Left renal pelvis (tissue), 4 donors: ENCODE data around the gene S100A13. TPM values are rescaled to one million over a fixed set of nuclear protein-coding genes. Genes with fewer than 3 reads are reported as not detected.
"Not testable (repeated sequence)": the region's sequence is repeated elsewhere in the genome, so short reads cannot be mapped to it uniquely, and the experiment has no call there.

Experiments
- DNase-seq, 4 donors: peaks; one replicate each; pipeline ENCODE4 v3.0.0-alpha.2; 2013; ENCODE audit warnings: low read depth in 4 of 4, low spot score in 3 of 4
- polyA plus RNA-seq, 4 donors: library from polyadenylated mRNA; unstranded; fragments of 120-200 nt; gene quantifications; one replicate each; pipeline ENCODE4 v1.2.1, GENCODE V29; 2013; ENCODE audit not compliant: insufficient read length in 4 of 4

S100A13 gene
- polyA plus RNA-seq, 4 donors: 121 to 152 (median 151) TPM

DNA sequence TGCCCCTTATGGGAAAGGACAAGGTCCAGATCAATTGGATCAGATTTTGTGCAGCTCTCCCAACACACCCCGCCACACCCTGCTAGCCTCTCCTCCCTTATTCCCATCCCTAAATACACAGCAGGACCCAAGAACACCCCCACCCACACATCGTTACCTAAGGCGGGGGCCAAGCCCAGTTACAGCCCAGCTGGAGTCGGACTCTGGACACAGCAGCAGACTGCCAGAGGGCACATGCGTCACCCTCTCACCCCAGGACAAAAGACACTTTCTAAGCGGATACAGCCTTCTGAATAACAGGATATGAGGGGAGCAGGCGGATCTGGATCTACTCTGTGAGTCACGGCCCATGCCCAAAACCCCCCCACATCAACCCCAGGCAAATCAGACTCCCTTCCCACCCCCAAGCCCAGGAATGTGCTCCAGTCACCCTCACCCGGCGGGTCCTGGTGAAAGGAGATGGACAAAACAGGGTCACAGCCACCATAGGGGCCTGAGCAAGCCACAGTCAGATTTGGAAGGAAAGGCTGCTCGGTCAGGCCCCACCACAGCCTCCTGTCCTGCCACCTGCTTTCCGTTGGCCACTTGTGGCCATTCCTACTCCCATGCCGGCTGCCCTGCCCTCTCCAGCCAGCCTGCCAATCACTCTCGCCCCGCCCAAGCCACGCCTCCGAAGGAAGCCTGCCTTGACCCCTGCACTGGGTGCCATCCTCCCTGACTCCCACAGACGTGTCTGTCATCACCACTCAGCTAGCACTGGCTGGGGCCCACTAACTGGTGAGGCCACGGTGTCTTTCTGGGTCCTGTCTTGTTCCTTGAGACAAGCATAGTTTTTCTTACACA is 18.3 kb downstream of the S100A13 start:
- DNase-seq: no peak

DNA sequence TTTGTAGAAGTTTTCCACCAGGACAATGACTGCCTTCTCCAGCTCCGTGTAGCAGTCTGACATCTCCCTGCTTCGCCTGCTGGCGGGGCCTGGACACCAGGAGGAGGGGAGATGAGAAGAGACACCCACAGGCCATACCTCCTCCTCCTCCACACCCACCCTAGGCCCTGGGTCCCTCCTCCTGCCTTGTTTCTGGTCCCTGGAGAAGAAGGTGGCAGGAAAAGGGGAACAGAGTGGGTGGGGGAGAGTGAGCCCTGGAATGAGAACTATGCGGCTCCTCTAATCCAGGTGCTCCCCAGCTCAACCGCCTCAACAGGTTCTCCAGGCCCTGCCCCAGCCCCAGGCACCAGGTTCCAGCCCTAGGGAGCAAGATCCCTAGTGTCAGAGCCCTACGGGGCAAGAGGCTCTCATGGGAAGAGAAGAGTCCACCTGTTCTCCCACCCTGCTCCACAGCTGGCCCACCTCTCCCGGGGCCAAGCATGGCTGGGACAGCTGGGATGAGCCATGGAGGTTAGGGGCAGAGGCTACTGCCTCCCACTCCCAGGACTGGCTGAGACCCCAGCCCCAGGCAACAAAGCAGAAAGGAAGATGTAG is 19.1 kb downstream of the S100A13 start:
- DNase-seq: no peak

- no peak for DNase-seq
Observed at GRCh38 chr1:153607381-153607780, 19.9 kb downstream of the S100A13 start.

DNA sequence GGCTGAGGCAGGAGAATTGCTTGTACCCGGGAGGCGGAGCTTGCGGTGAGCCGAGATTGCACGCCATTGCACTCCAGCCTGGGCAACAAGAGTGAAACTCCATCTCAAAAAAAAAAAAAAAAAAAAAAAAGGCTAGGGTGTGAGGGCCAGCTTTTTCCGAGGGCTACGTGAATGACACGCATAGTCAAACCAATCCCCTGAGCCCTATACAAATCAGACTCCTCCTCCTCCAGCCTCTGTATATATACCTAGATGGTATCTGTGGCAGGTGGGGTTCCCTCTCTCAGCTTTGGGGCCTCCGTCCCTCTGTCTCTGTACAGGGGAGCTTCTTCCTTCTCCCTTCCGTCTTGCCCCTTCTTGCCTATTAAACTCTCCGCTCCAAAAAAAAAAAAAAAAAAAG is 21.1 kb downstream of the S100A13 start:
- no peak for DNase-seq

DNA sequence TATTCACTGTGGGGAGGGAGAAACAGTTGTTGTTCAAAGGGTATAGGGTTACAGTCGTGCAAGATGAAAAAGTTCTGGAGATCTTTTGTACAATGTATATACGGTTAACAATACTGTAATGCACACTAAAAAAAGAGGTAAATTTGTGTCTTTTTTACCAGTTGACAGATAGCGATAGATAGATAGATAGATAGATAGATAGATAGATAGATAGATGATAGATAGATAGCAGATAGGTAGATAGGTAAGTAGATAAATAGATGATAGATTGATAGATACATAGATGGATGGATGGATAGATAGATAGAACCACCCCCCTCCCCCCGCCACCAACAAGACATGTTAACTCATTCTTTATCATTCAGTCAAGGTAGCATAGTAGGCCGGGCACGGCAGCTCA is 24.6 kb downstream of the S100A13 start:
- no peak for DNase-seq

DNA sequence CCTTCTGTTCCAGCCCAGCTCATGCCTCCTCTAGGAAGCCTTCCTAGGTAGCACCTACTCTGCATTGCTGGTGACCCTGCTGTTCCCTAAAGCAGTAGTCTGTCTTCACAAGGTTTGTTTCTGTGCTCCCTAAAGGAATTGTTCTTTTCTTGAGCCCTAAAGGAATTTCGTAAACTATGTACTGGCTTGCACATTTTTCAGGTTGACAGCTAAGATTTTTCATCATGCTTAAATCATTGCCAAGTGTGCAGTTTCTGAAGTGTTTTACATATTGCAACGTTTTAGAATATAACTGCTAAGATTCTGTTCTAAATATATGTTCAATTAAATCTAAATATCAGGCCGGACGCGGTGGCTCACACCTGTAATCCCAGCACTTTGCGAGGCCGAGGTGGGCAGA is 27.5 kb downstream of the S100A13 start:
- no peak for DNase-seq

DNA sequence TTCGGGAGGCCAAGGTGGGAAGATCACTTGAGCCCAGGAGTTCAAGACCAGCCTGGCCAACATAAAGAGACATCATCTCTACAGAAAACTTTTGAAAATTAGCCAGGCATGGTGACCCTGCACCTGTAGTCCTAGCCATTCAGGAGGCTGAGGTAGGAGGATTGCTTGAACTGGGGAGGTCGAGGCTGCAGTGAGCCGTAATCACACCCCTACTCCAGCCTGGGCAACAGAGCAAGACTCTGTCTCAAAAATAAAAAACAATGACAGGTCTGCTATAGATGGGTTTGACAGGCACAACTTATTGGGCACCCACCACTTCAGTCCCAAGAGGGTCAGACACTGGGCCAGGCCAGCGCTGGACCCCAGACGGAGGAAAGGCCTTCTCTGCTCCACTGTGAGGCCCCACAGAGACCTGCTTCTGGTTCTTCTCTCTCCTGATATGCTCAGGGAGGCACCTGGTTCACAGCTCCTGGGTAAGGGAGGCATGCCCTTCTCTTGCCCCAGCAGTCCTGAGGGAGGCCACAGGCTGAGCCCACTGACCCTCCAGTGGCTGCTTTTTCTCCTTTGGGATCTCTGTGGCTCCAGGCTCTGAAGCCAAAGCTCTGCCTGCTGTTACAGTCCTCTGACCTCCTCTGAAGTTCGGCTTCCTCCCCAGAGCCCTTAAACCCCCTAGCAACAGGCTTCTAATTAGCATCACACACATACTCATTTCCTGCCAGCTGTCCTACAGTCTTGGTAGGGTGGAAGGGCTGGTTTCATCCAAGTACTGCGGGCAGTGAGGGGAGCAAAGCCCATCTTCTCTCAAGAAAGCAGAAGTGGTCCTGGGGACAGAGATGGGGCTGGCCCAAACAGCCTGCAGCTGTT is 28.8 kb downstream of the S100A13 start:
- DNase-seq: no peak

DNA sequence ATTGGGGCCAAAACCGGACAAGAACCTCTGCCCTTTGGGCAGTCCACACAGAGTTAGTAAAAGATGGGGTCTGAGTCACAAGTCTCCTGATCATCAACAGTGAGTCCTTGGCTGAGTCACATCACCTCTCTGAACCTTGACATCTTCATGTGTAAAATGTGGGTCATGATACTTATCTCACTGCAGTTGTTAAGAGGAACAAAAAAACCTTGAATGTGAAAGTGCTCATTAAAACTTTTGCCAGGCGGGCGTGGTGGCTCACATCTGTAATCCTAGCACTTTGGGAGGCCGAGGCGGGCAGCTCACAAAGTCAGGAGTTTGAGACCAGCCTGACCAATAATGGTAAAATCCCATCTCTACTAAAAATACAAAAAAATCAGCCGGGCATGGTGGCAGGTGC is 30.1 kb downstream of the S100A13 start:
- no peak for DNase-seq

DNA sequence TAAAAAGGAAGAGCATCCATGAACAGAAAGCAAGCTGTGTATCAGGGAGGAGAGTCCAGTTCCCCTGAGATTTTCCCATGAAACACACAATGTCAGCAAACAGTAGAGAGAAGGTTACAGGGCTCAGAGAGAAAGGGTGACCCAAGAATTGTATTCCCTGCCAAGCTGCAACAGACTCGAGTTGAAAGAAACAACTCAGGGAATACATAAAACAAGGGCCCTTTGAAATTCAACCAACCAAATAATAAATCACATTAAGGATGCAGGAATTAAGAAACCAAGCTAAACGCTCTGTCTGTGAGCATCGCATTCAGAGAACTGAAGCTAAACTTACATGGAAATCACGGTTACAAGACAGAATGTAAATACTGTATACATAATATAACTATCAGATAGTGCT is 34.6 kb downstream of the S100A13 start:
- DNase-seq: no peak

GRCh38 chr1:153588482-153588881 is 38.8 kb downstream of the S100A13 start:
- no peak for DNase-seq

GRCh38 chr1:153588033-153588432 is 39.3 kb downstream of the S100A13 start:
- not testable (repeated sequence) for DNase-seq

DNA sequence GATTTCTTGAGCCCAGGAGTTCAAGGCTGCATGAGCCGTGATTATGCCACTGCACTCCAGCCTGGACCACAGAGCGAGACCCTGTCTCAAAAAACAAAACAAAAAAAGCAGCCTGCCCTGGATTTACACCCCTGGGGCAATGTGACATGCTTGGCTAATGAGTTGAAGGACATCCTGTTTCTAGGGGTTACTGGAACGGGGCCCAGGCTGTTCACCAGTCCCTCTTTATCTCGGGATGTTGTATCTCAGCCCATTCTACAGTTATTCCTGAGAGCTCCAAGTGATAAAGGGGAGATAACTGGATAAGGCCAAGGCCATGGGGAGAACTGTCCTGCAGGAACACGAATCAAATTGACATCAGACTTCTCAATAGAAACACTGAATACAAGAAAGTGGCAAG is 40.0 kb downstream of the S100A13 start:
- DNase-seq: no peak

DNA sequence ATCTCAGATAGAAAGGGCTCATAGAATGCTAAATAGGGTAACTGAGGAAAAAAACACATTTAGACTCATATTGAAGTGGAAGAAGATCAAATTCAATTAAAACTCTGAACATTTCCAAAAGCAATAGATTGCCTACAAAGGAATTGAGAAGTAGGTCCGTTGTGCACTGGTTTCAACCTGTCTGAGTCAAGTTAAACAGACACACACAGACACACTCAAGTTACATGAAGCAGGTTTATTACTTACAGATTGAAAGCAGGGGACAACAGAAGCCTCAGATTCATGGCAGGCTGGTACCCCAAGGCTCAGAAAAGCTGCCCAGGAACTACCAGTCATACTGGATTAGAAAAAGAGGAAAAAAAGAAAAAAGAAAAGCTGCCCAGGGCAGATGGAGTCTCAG is 41.0 kb downstream of the S100A13 start:
- no peak for DNase-seq

DNA sequence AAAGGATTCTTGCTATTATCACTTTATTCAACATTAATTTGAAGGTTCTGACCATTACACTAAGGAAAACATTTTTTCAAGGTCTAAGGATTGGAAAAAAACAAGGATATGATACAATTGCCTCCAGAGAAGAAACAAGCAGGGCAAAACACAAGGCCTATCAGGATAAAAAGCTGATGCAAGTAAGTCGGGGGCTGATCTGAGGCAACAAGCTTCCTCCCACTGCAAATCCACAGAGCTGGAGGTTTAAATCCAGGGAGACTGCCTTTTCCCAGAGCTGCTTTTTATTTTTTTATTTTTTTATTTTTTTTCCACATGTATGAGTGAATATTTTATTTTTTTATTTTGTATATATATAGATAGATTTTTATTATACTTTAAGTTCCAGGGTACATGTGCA is 42.3 kb downstream of the S100A13 start:
- no peak for DNase-seq

GRCh38 chr1:153583976-153584375 is 43.3 kb downstream of the S100A13 start:
- no peak for DNase-seq

DNA sequence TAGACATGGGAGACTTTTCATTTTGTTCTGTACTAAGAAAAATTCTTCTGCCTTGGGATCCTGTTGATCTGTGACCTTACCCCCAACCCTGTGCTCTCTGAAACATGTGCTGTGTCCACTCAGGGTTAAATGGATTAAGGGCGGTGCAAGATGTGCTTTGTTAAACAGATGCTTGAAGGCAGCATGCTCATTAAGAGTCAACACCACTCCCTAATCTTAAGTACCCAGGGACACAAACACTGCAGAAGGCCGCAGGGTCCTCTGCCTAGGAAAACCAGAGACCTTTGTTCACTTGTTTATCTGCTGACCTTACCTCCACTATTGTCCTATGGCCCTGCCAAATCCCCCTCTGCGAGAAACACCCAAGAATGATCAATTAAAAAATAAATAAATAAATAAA is 43.8 kb downstream of the S100A13 start:
- DNase-seq: not testable (repeated sequence)

- not testable (repeated sequence) for DNase-seq
Observed at GRCh38 chr1:153582836-153583235, 44.5 kb downstream of the S100A13 start.

- DNase-seq: no peak
Observed at GRCh38 chr1:153578936-153579335, 48.4 kb downstream of the S100A13 start.

DNA sequence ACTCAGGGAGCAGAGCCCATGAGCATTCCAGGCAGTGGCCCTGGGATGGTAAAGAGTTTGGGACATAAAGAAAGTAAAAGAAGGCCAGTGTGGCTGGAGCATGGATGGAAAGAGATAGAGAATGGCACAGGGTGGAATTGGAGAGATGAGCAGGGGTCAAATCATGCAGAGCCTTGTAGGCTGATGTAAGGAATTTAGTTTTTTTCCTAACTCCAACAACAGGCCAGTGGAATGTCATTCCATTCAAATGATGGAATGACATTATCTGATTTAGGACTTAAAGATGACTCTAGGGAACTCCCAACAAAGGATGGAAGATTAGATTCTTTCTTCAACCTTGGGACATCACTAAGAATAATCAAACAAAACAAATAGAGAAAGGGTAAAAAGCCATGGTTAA is 48.8 kb downstream of the S100A13 start:
- no peak for DNase-seq

GRCh38 chr1:153577624-153578051 is 49.7 kb downstream of the S100A13 start:
- no peak for DNase-seq

GRCh38 chr1:153577138-153577537 is 50.2 kb downstream of the S100A13 start:
- DNase-seq: no peak
